GM12801 (cell line): ENCODE data around the gene MAPK12.

Source experiments
- TF ChIP-seq, protein P1 (sequence below): IDR thresholded peaks from one replicate; pipeline ENCODE4 v1.5.1; 2011; ENCODE audit warnings: control low read depth; ENCODE audit not compliant: insufficient read length; ENCODE audit errors: extremely low read depth

The MAPK12 gene

GRCh38 chr22:50289942-50290630 is 28.6 kb upstream of the MAPK12 start:
- TF ChIP-seq, protein P1, sequence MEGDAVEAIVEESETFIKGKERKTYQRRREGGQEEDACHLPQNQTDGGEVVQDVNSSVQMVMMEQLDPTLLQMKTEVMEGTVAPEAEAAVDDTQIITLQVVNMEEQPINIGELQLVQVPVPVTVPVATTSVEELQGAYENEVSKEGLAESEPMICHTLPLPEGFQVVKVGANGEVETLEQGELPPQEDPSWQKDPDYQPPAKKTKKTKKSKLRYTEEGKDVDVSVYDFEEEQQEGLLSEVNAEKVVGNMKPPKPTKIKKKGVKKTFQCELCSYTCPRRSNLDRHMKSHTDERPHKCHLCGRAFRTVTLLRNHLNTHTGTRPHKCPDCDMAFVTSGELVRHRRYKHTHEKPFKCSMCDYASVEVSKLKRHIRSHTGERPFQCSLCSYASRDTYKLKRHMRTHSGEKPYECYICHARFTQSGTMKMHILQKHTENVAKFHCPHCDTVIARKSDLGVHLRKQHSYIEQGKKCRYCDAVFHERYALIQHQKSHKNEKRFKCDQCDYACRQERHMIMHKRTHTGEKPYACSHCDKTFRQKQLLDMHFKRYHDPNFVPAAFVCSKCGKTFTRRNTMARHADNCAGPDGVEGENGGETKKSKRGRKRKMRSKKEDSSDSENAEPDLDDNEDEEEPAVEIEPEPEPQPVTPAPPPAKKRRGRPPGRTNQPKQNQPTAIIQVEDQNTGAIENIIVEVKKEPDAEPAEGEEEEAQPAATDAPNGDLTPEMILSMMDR = no peak

DNA sequence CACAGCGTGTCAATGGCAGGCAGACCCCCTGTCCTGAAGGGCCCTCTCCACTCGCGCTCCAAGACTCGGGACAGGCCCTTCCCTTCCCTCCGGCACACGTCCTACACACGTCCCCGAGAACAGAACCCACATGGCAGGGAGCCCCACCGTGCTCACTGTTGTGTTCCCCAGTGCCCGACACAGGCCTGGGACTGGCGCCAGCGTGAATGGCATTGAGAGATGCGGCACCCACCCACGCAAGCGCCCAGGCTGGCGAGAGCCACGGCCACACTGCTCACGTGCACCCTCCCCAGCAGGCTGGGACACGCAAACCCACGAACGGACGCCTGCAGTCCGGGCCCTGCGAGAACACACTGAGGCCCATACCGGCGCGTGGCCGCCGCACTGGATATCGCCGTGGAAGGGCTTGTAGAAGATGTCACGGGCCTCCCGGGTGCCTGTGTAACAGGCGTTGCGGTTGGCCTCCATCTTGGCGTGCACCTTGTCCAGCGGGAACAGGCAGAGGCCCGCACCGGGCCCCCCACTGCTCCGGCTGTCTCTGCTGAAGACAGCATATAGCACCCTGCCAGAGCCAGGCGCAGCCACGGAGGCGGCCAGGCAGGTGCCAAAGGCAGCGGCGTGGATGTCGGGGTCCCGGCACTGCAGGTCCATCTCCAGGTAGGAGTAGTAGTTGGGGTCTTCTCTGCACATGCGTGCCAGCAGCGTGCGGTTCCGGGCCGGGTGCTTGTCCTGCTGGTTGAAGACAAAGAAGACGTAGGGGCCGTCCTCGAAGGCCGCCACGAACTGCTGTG is 27.9 kb upstream of the MAPK12 start:
- TF ChIP-seq, protein P1 = no peak

DNA sequence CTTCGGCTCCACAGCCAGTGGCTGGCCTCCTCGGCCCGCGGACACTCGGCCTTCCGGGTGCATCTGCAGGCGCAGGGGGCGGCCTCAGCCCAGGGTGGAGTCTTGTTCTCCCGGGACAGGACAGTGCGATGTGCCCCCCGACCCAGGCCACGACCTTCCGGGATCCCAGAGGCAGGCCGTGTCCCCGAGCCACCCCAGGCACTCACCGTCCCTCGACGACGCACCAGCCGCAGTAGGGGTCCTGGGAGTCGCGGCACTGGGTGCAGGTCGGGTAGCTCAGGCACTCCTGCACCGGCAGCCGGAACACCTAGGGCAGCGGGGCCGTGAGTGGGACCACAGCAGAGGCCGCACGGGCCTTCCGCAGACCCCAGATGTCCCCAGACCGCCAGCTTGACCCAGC is 26.2 kb upstream of the MAPK12 start:
- TF ChIP-seq, protein P1 = no peak

DNA sequence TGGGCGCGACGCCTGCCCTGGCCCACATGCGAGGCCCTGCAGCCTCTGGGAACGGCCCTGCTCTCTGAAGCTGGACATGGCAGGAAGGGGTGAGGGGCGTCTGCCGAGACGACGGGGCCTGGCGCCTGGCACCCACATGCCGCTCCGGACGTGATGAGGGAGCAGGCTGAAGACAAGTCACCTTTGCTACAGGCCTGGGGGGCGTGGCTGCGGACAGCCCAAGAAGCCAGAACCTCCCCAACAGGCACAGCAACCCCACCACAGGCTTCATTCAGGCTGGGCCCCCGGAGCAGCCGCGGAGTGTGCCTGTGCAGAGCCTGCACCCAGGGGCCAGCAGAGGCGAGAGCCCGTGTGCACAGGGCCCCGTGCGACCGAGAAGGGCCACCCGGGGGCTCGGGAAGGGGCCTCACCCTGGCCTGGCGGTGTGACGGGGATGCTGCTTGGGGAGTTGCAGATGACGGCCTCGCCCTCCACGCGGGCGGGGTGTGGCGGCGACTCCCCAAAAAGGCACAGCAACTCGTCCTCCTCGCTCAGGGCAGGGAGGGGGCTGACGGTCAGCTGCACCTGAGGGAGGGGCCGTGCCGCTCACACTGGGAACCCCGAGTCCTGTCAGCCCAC is 25.3 kb upstream of the MAPK12 start:
- TF ChIP-seq, protein P1 = no peak

DNA sequence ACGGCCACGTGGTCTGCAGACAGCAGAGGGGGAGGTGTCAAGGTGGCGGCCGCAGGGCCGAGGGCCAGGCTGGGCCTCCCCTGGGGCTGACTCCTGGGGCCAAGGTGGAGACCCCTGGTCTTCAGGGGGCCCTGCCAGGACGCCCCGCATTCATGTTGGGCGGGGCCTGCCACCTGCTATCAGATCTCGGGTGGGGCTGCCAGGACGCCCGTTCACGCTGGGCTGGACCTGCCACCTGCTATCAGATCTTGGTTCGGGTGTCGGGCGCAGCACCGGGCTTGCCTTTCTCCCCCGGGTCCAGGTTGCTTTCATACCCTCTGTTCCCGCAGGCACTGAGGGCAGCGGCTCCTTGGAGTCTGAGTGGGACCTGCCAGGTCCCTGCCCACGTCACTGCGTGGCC is 24.8 kb upstream of the MAPK12 start:
- TF ChIP-seq, protein P1 = no peak

DNA sequence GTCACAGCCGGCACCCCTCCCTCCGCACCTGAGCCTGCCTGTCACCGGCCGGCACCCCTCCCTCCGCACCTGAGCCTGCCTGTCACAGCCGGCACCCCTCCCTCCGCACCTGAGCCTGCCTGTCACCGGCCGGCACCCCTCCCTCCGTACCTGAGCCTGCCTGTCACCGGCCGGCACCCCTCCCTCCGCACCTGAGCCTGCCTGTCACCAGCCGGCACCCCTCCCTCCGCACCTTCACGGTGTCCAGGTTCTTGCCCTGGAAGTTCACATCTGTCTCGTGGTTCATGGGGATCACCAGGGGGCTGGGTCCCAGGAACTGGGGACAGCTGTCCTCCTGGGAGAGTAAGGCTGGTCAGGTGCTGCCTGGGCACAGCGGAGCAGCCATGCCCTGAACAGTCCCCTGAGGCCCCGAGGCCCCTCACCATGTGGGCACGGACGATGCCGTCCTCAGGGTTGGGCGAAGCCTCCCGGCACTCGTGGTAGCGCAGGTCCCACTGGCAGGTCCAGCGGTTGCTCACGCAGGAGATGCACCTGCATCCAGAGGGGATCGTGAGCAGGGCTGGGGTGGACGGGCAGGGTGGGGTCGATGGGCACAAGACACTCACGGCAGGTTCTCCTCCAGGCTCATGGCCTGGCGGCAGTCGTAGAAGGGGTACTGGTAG is 24.2 kb upstream of the MAPK12 start:
- TF ChIP-seq, protein P1 = no peak

GRCh38 chr22:50284479-50284878 is 23.0 kb upstream of the MAPK12 start:
- TF ChIP-seq, protein P1 = no peak
